Measurements from ENCODE around the gene FLNB. TPM values are rescaled to one million over a fixed set of nuclear protein-coding genes. Genes with fewer than 3 reads are reported as not detected.

The FLNB gene, protein sequence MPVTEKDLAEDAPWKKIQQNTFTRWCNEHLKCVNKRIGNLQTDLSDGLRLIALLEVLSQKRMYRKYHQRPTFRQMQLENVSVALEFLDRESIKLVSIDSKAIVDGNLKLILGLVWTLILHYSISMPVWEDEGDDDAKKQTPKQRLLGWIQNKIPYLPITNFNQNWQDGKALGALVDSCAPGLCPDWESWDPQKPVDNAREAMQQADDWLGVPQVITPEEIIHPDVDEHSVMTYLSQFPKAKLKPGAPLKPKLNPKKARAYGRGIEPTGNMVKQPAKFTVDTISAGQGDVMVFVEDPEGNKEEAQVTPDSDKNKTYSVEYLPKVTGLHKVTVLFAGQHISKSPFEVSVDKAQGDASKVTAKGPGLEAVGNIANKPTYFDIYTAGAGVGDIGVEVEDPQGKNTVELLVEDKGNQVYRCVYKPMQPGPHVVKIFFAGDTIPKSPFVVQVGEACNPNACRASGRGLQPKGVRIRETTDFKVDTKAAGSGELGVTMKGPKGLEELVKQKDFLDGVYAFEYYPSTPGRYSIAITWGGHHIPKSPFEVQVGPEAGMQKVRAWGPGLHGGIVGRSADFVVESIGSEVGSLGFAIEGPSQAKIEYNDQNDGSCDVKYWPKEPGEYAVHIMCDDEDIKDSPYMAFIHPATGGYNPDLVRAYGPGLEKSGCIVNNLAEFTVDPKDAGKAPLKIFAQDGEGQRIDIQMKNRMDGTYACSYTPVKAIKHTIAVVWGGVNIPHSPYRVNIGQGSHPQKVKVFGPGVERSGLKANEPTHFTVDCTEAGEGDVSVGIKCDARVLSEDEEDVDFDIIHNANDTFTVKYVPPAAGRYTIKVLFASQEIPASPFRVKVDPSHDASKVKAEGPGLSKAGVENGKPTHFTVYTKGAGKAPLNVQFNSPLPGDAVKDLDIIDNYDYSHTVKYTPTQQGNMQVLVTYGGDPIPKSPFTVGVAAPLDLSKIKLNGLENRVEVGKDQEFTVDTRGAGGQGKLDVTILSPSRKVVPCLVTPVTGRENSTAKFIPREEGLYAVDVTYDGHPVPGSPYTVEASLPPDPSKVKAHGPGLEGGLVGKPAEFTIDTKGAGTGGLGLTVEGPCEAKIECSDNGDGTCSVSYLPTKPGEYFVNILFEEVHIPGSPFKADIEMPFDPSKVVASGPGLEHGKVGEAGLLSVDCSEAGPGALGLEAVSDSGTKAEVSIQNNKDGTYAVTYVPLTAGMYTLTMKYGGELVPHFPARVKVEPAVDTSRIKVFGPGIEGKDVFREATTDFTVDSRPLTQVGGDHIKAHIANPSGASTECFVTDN (N-terminal part only)
- 75.4 and 116 TPM in 2 replicates for total RNA-seq (2014; rRNA removed; shearing (Covaris generic))

DNA sequence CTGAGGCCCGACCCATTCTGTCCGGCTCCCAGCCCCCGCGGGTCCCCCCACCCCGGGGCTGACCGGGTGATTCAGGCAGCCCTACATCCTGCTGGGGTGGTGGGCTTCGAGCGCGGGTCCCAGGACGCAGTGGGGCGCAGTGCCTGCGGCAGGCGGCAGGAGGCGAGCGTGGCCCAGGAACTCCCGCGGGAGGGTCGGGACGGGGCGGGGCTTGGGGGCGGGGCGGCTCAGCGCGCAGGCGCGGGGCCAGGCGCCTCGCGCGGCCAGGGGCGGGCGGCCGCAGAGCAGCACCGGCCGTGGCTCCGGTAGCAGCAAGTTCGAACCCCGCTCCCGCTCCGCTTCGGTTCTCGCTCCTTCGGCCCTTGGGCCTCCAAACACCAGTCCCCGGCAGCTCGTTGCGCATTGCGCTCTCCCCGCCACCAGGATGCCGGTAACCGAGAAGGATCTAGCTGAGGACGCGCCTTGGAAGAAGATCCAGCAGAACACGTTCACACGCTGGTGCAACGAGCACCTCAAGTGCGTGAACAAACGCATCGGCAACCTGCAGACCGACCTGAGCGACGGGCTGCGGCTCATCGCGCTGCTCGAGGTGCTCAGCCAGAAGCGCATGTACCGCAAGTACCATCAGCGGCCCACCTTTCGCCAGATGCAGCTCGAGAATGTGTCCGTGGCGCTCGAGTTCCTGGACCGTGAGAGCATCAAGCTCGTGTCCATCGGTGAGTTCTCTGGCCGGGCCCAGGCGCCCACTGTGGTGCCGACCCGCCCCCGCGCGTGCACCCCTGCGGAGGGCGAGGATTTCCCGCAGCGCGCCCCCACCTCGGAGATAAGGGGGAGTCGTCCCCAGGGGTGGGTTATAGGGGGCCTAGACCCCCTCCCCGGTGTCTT is at the start of gene FLNB:
Gene FLNB, plus strand, starts transcription at position 282 of the 885 bp plus-strand sequence. Its CDS starts 143 bp downstream, at position 425.
- DNase-seq, result peak; percentile 99
- H3K4me3 ChIP-seq (ENCODE audit: insufficient read depth, low read depth, low read length), result peak within 1 kb of the TSS; percentile 98

DNA sequence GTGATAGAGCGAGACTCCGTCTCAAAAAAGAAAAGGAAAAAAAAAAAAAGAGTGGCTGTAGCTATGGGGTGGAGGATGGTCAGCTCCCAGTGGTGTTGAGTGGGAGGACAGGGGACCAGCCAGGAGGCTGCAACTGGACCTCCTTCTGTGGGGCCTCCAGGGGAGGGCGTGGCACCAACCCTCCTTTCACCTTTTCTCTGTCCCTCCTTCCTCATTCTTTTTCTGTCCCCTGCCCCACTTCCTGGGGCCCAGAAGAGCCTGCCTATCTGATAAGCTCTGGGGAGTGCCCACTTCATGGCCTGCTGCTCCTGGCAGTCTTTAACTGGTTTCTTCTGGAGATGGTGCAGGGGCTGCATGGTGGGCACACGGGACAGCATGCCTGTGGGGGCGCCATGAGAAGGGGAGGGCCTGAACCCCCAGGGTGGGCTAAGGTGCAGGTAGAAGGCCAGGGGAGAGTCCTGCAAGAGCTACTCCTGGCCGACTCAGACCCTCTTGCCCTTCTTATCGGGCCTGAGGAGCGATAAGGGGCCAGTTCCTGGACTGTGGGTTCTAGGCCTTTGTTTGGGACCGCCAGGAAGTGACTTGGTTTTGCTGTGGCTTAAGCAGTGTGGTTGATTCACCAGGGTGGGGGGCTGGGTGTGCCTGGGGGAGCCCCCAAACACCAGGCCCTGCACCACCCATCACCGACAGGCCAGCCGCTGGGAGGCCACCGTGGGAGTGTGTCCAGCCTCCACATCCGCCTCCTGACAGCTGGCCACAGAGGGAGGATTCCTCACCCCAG is 49.4 kb upstream of the FLNB start:
- H3K27me3 ChIP-seq (ENCODE audit: control insufficient read depth, insufficient read depth, low read length), result no peaks in the 10 kb centered on the region
- no peaks in the 10 kb centered on the region for H3K36me3 ChIP-seq (replicated peaks; ENCODE audit: control insufficient read depth, insufficient read depth, low read length)
- no peak overlapping the region for H3K4me3 ChIP-seq (ENCODE audit: insufficient read depth, low read depth, low read length)
- no peak for DNase-seq

More for the DNA sequence above, at the start of gene FLNB:
- no peaks in the 10 kb centered on the region; the same call in 1 of the 2 replicates for H3K36me3 ChIP-seq (replicated peaks; ENCODE audit: control insufficient read depth, insufficient read depth, low read length)
- no peaks in the 10 kb centered on the region for H3K27me3 ChIP-seq (ENCODE audit: control insufficient read depth, insufficient read depth, low read length)

DNA sequence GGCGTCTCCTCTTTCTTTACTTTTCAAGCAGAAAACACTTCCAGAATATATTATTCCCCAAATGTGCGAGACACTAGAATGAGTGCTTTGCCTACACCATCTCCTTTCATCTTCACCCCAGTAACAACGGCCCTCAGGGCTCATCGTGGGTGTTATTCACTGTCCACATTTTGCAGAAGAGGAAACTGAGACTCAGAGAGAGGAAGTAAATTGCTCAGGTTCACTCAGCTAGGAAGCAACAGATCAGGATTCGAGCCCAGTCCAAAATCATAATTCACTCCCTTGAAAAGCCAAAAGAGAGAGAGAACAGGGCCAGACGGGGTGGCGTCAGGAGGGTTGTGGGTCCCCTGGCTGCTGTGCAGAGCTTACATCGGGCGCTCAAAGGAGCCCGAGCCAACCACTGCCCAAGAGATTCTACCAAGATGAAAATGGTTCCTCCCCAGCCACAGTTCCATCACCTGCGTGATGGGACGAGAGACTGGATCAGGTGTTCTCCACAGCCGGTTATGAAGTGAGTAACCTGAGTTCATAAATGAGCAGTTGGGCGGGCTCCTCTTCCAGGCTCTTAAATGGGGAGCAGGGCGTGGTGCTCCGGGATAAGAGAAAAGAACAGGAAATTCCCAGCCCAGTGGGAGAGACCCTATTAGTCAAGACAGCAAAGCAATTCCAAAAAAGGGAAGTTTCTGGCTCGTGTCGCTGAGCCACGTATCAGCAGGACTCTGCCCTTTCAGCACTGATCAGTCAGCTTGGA is 48.6 kb upstream of the FLNB start:
- Histone ChIP-seq H3K4me3 (ENCODE audit: insufficient read depth, low read depth, low read length) (no peak overlapping the region), H3K27me3 (ENCODE audit: control insufficient read depth, insufficient read depth, low read length) (no peaks in the 10 kb centered on the region), H3K36me3 (replicated peaks; ENCODE audit: control insufficient read depth, insufficient read depth, low read length) (no peaks in the 10 kb centered on the region)
- peak; percentile 35 for DNase-seq

DNA sequence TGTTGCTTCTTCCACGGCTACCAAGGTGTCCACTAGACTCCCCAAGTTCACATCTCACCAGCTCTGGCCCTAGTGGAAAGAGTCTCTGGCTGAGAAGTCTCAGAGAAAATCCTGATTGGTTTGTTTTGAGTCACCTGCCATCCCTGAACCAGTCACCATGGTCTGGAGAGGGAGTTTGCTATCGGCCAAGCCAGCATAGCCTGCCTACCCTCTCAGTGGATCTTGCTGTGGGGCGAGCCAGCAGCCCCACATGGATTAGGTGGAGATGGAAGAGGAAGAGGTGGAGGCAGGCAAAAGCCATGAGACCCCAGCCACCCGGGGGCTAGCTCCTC is 48.1 kb upstream of the FLNB start:
- no peaks in the 10 kb centered on the region for H3K27me3 ChIP-seq (ENCODE audit: control insufficient read depth, insufficient read depth, low read length)
- no peak overlapping the region for H3K4me3 ChIP-seq (ENCODE audit: insufficient read depth, low read depth, low read length)
- DNase-seq, result no peak

DNA sequence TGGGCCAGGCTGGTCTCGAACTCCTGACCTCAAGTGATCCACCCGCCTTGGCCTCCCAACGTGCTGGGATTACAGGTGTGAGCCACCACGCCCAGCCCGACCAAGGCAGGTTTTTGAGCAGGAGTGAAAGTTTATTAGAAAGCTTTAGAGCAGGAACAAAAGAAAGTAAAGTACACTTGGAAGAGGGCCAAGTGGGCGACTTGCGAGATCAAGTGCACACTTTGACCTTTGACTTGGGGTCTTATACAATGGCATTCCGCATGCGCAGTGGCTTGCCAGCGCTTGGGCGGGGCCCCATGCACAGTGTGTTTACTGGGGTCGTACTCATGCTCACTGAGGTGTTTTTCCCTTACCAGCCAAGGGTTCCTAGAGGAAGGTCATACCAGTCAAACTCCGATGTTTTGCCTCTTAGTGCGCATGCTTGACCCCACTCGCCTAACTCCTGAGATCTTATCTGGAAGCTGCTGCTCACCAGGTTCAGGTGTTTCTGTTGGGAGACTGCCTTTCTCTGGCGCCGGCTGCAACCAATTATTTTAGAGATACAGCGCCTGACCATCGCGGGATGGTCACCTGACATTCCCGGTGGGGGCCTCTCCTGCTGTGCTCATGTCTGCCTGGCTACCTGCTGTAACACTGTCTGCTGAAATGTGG is 46.9 kb upstream of the FLNB start:
- Histone ChIP-seq H3K36me3 (replicated peaks; ENCODE audit: control insufficient read depth, insufficient read depth, low read length) (no peaks in the 10 kb centered on the region), H3K4me3 (ENCODE audit: insufficient read depth, low read depth, low read length) (no peak overlapping the region), H3K27me3 (ENCODE audit: control insufficient read depth, insufficient read depth, low read length) (no peaks in the 10 kb centered on the region)
- DNase-seq, result no peak

More for the DNA sequence above, 48.1 kb upstream of the FLNB start:
- no peaks in the 10 kb centered on the region for H3K36me3 ChIP-seq (replicated peaks; ENCODE audit: control insufficient read depth, insufficient read depth, low read length)

DNA sequence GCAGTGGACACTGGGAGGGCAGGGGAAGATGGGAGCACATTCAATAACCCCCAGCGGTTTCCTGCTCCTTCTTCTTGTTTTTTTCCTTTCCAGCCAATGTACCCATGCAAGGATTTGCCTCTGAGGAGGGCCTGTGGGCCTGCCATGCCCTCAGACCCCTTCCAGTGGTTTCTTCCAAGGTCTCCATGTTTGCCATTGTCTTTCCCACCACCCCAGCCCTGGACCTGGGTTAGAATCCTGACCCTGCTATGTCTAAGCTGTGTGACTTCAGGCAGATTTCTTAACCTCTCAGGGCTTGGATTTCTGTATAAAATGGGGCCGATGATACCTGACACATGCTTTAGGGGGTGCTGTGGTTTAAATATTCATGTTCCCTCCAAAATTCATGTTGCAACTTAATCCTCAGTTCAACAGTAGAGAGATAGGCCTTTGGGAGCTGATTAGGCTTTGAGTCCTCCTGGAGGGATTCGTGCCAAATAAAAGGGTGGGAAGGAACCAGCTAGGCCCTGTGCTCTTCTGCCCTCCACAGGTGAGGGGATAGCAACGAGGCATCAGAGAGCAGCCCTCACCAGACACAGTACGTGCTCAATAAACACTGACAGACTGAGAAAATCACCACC is 46.3 kb upstream of the FLNB start:
- DNase-seq, result peak; percentile 43
- H3K27me3 ChIP-seq (ENCODE audit: control insufficient read depth, insufficient read depth, low read length), result no peaks in the 10 kb centered on the region
- no peaks in the 10 kb centered on the region for H3K36me3 ChIP-seq (replicated peaks; ENCODE audit: control insufficient read depth, insufficient read depth, low read length)
- H3K4me3 ChIP-seq (ENCODE audit: insufficient read depth, low read depth, low read length), result no peak overlapping the region

DNA sequence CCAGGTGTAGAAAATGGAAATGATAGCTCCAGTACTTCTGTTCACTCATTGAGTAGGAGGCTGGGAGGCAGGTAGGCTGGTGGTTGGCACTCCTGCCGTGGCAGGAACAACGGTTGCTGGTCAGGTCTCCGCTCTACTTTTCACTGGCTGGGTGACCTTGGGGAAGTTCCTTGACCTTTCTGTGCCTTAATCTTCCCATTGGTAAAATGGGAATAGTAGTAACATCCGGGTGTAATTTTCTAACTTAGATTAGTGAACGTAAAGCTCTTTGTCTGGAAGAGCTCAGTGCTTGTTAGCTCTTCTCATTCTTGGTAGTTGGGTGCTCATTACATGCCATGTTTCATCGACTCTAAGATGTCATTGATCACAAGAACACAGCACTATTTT is 45.8 kb upstream of the FLNB start:
- no peak for DNase-seq
- no peaks in the 10 kb centered on the region for H3K36me3 ChIP-seq (replicated peaks; ENCODE audit: control insufficient read depth, insufficient read depth, low read length)
- no peak overlapping the region for H3K4me3 ChIP-seq (ENCODE audit: insufficient read depth, low read depth, low read length)
- H3K27me3 ChIP-seq (ENCODE audit: control insufficient read depth, insufficient read depth, low read length), result no peaks in the 10 kb centered on the region

DNA sequence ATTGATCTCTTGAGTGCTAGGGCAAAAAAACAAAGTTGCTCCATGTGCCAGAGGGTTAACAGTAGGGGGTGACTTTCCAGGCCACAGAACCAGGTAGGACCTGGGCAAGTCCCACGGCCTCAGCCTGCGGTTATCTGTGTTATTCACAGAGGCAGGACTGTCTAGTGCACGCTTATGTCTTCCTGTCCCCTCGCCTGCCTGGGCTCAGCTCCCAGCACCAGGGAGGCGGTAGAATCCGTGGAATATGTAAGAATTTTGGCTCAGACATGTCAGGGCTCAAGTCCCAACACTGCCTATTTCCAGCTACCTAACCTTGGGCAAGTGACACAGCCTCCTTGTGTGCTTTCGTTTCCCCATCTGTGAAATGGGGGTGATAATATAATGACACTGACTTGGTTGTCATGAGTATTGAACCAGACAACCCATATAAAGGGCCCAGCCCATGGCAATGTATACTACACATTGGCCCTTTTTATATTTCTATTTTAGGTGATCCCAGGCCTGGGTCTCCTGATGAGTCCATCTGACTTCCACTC is 44.3 kb upstream of the FLNB start:
- Histone ChIP-seq H3K4me3 (ENCODE audit: insufficient read depth, low read depth, low read length) (no peak overlapping the region), H3K36me3 (replicated peaks; ENCODE audit: control insufficient read depth, insufficient read depth, low read length) (no peaks in the 10 kb centered on the region), H3K27me3 (ENCODE audit: control insufficient read depth, insufficient read depth, low read length) (no peaks in the 10 kb centered on the region)
- DNase-seq, result no peak

DNA sequence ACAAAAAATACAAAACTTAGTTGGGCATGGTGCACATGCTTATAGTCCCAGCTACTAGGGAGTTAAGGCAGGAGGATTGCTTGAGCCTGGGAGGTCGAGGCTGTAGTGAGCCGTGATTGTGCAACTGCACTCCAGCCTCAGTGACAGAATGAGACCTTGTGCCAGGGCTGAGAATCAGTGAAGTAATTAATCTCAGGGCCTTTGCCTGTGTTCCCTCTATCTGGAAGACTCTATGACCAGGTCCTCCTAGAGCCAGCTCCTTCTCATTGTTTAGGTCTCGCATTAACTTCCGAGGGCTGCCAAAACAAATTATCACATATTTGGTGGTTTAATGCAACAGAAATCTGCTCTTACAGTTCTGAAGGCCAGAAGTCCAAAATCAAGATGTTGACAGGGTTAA is 41.4 kb upstream of the FLNB start:
- Histone ChIP-seq H3K4me3 (ENCODE audit: insufficient read depth, low read depth, low read length) (no peak overlapping the region), H3K27me3 (ENCODE audit: control insufficient read depth, insufficient read depth, low read length) (no peaks in the 10 kb centered on the region), H3K36me3 (replicated peaks; ENCODE audit: control insufficient read depth, insufficient read depth, low read length) (no peaks in the 10 kb centered on the region)
- no peak for DNase-seq

DNA sequence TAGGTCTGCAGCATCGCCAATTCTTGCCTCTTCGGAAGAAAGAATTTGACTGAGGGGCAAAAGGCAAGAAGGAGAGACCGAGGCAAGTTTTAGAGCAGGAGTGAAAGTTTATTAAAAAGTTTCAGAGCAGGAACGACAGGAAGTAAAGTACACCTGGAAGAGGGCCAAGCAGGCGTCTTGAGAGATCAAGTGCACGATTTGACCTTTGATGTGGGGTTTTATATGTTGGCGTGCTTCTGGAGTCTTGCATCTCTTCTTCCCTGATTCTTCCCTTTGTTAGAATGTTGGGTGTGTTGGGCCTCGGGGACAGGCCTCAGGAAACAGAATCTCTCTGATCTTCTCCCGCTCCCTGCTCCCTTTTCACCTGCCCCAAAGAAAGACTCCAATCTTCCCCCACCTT is 40.6 kb upstream of the FLNB start:
- DNase-seq, result no peak
- Histone ChIP-seq H3K4me3 (ENCODE audit: insufficient read depth, low read depth, low read length) (no peak overlapping the region), H3K36me3 (replicated peaks; ENCODE audit: control insufficient read depth, insufficient read depth, low read length) (no peaks in the 10 kb centered on the region), H3K27me3 (ENCODE audit: control insufficient read depth, insufficient read depth, low read length) (no peaks in the 10 kb centered on the region)

DNA sequence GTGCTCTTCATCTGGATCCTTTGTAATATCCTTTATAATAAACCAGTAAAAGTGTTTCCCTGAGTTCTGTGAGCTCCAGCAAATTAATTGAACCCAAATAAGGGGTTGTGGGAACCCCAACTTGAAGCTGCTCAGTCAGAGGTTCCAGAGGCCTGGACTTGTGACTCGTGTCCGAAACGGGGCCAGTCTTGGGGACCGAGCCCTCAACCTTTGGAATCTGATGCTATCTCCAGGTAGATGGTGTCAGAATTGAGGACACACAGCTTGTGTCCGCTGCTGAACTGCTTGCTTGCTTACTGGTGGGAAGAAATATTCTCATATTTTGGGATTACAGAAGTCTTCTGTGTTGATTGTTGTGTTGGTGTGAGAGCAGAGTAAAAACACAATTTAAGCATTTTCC is 39.7 kb upstream of the FLNB start:
- Histone ChIP-seq H3K27me3 (ENCODE audit: control insufficient read depth, insufficient read depth, low read length) (no peaks in the 10 kb centered on the region), H3K4me3 (ENCODE audit: insufficient read depth, low read depth, low read length) (no peak overlapping the region), H3K36me3 (replicated peaks; ENCODE audit: control insufficient read depth, insufficient read depth, low read length) (no peaks in the 10 kb centered on the region)
- no peak for DNase-seq

DNA sequence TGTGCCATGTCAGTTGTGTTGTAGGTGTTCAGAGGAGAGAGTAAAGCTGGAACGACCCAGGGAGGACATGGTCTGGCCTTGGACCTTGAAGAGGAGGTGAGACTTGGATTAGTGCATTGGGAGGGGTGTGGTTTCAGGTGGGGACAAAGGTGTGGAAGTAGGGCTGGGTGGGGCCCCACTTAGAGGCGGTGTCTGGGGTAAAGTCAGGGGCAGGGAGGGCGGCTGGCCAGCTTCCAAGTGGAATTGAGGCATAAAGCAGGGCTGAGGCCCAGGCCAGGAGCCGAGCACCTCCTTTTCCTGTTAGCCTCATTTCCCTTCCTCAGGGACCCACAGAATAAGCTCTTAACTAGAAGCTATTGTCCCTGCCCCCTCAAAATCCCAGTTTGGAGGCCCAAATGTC is 36.2 kb upstream of the FLNB start:
- DNase-seq, result no peak
- Histone ChIP-seq H3K27me3 (ENCODE audit: control insufficient read depth, insufficient read depth, low read length) (no peaks in the 10 kb centered on the region), H3K4me3 (ENCODE audit: insufficient read depth, low read depth, low read length) (no peak overlapping the region), H3K36me3 (replicated peaks; ENCODE audit: control insufficient read depth, insufficient read depth, low read length) (no peaks in the 10 kb centered on the region)
